C4-2B (cell line): Measurements from ENCODE around the gene NR3C1.

Experiments
- H3K27ac ChIP-seq: fragments of 450-650 bp; 2 replicates; pipeline ENCODE4 v1.5.1; 2017
- ZFX ChIP-seq: fragments of 450-650 bp; IDR thresholded peaks from 2 replicates; pipeline ENCODE4 v1.6.1; 2017
- TF ChIP-seq, protein P1 (sequence below): fragments of 450-650 bp; conservative IDR thresholded peaks from 2 replicates; pipeline ENCODE4 v1.5.1; 2017; ENCODE audit warnings: mild to moderate bottlenecking

The NR3C1 gene

GRCh38 chr5:143229426-143229895, 174.0 kb downstream of the NR3C1 start:
- no peak overlapping the region for H3K27ac ChIP-seq
- TF ChIP-seq ZFX = no peak
- TF ChIP-seq, protein P1, sequence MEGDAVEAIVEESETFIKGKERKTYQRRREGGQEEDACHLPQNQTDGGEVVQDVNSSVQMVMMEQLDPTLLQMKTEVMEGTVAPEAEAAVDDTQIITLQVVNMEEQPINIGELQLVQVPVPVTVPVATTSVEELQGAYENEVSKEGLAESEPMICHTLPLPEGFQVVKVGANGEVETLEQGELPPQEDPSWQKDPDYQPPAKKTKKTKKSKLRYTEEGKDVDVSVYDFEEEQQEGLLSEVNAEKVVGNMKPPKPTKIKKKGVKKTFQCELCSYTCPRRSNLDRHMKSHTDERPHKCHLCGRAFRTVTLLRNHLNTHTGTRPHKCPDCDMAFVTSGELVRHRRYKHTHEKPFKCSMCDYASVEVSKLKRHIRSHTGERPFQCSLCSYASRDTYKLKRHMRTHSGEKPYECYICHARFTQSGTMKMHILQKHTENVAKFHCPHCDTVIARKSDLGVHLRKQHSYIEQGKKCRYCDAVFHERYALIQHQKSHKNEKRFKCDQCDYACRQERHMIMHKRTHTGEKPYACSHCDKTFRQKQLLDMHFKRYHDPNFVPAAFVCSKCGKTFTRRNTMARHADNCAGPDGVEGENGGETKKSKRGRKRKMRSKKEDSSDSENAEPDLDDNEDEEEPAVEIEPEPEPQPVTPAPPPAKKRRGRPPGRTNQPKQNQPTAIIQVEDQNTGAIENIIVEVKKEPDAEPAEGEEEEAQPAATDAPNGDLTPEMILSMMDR = no peak

GRCh38 chr5:143228597-143229293, 174.7 kb downstream of the NR3C1 start:
- no peak for TF ChIP-seq ZFX
- TF ChIP-seq, protein P1 = no peak
- no peak overlapping the region for H3K27ac ChIP-seq
